ENCODE measurements around the gene RARB.

- TF ChIP-seq REST (IDR thresholded peaks at IDR 0.05; ENCODE audit: unreplicated experiment) (no peak), ZNF114 (CRISPR knock-in tag; IDR thresholded peaks at IDR 0.05) (no peak), CTCF (conservative IDR thresholded peaks at IDR 0.05; ENCODE audit: low read depth in 2 of 2) (no peak), EZH2phosphoT487 (IDR thresholded peaks at IDR 0.05; ENCODE audit: unreplicated experiment) (no peak), POLR2AphosphoS5 (IDR thresholded peaks at IDR 0.05; ENCODE audit: low read depth) (no peak), ETS1 (IDR thresholded peaks at IDR 0.05) (no peak), EZH2 (IDR thresholded peaks at IDR 0.05; ENCODE audit: low read depth, unreplicated experiment) (no peak), STAT1 (IDR thresholded peaks at IDR 0.05; ENCODE audit: unreplicated experiment) (no peak), JUNB (IDR thresholded peaks at IDR 0.05; ENCODE audit: unreplicated experiment) (no peak), CREB1 (CRISPR knock-in tag; IDR thresholded peaks at IDR 0.05; ENCODE audit: low read depth) (no peak), ZNF331 (CRISPR knock-in tag; IDR thresholded peaks at IDR 0.05; ENCODE audit: low read depth) (no peak)
Observed at GRCh38 chr3:25405335-25405734, 22.7 kb upstream of the RARB start.

Data from GM23338 (cell line).